Calu3 (cell line): Measurements from ENCODE around the gene PEX10. TPM values are rescaled to one million over a fixed set of nuclear protein-coding genes. Genes with fewer than 3 reads are reported as not detected.

Experiments used
- BruUV-seq: library from RNA; stranded (reverse); fragments of 400-500 nt; replicated peaks from 2 replicates; lab custom pipeline; 2021; lab: Mats Ljungman, UMichigan
- CTCF ChIA-PET: fragments of 300-600 bp; sonication (Branson Sonifier 250); formaldehyde crosslinking; loops from one replicate; lab custom pipeline; 2022; ENCODE audit warnings: antibody characterized with exemption; lab: Charles Lee
- DNase-seq: peaks from one replicate; pipeline ENCODE4 v3.0.0; 2022
- H3K27ac Mint-ChIP-seq: one replicate; pipeline ENCODE4 v1.8.0; 2022; ENCODE audit warnings: mixed read lengths; ENCODE audit not compliant: unreplicated experiment
- H3K27me3 Mint-ChIP-seq: one replicate; pipeline ENCODE4 v1.8.0; 2022; ENCODE audit warnings: mixed read lengths; ENCODE audit not compliant: unreplicated experiment
- H3K36me3 Mint-ChIP-seq: one replicate; pipeline ENCODE4 v1.8.0; 2022; ENCODE audit warnings: mild to moderate bottlenecking, moderate library complexity, mixed read lengths; ENCODE audit not compliant: insufficient read depth, unreplicated experiment
- H3K4me1 Mint-ChIP-seq: one replicate; pipeline ENCODE4 v1.8.0; 2022; ENCODE audit warnings: mild to moderate bottlenecking, low read depth, mixed read lengths; ENCODE audit not compliant: unreplicated experiment
- H3K4me3 Mint-ChIP-seq: one replicate; pipeline ENCODE4 v1.8.0; 2022; ENCODE audit warnings: mild to moderate bottlenecking, low read depth, moderate library complexity, mixed read lengths; ENCODE audit not compliant: unreplicated experiment
- H3K9me3 Mint-ChIP-seq: one replicate; pipeline ENCODE4 v1.8.0; 2022; ENCODE audit warnings: low read depth, mixed read lengths; ENCODE audit not compliant: unreplicated experiment
- CTCF ChIP-seq: fragments of 200-600 bp; IDR thresholded peaks from one replicate; pipeline ENCODE4 v1.8.0; 2022; ENCODE audit warnings: antibody characterized with exemption; ENCODE audit not compliant: unreplicated experiment
- intact Hi-C: fragments of 100-400 bp; cut with micrococcal nuclease; formaldehyde crosslinking; loops from one replicate; pipeline ENCODE4 v1.10.0; 2022; ENCODE audit not compliant: unreplicated experiment
- total RNA-seq: library from RNA; stranded (reverse); gene quantifications from 2 replicates; pipeline ENCODE4 v1.2.3, GENCODE V29; 2022

PEX10 gene
- total RNA-seq, 1 experiment from 2014 or later, result 24.0 TPM

GRCh38 chr1:2448098-2448445 lies 35.7 kb upstream of the PEX10 start:
- DNase-seq, result no peak
- BruUV-seq, result no TSS peak
- H3K27me3 Mint-ChIP-seq, result peaks cover 12% of the 10 kb centered on the region
- H3K27ac Mint-ChIP-seq, result no peak overlapping the region
- intact Hi-C loops, result no loop called here
- peaks cover 6% of the 10 kb centered on the region for H3K36me3 Mint-ChIP-seq
- CTCF ChIA-PET, result no interaction called here
- H3K4me3 Mint-ChIP-seq, result no peak overlapping the region
- no peaks in the 10 kb centered on the region for H3K9me3 Mint-ChIP-seq
- H3K4me1 Mint-ChIP-seq, result no peaks in the 10 kb centered on the region
- TF ChIP-seq CTCF, result no peak

- BruUV-seq, result no TSS peak
- no peak overlapping the region for H3K27ac Mint-ChIP-seq
- peaks cover 3% of the 10 kb centered on the region for H3K36me3 Mint-ChIP-seq
- peaks cover 16% of the 10 kb centered on the region for H3K27me3 Mint-ChIP-seq
- no peaks in the 10 kb centered on the region for H3K9me3 Mint-ChIP-seq
- CTCF ChIA-PET, result no interaction called here
- no peak overlapping the region for H3K4me3 Mint-ChIP-seq
- DNase-seq, result no peak
- H3K4me1 Mint-ChIP-seq, result no peaks in the 10 kb centered on the region
- intact Hi-C loops, result no loop called here
- no peak for TF ChIP-seq CTCF
Measured at GRCh38 chr1:2447276-2448097, 35.1 kb upstream of the PEX10 start.

GRCh38 chr1:2446861-2447260 lies 34.5 kb upstream of the PEX10 start:
- no TSS peak for BruUV-seq
- H3K27ac Mint-ChIP-seq, result no peak overlapping the region
- CTCF ChIA-PET, result no interaction called here
- H3K4me3 Mint-ChIP-seq, result no peak overlapping the region
- no peaks in the 10 kb centered on the region for H3K4me1 Mint-ChIP-seq
- intact Hi-C loops, result no loop called here
- peaks cover 3% of the 10 kb centered on the region for H3K36me3 Mint-ChIP-seq
- DNase-seq, result no peak
- TF ChIP-seq CTCF, result no peak
- no peaks in the 10 kb centered on the region for H3K9me3 Mint-ChIP-seq
- H3K27me3 Mint-ChIP-seq, result peaks cover 22% of the 10 kb centered on the region

GRCh38 chr1:2446394-2446793 lies 34.0 kb upstream of the PEX10 start:
- no peak for DNase-seq
- Mint-ChIP-seq H3K27me3 (peaks cover 27% of the 10 kb centered on the region), H3K9me3 (no peaks in the 10 kb centered on the region), H3K4me1 (no peaks in the 10 kb centered on the region), H3K36me3 (peaks cover 3% of the 10 kb centered on the region), H3K4me3 (no peak overlapping the region), H3K27ac (no peak overlapping the region)
- BruUV-seq, result no TSS peak
- intact Hi-C loops, result no loop called here
- CTCF ChIA-PET, result interaction anchor here (1.3 kb wide), 1 partner anchor 31 kb away, joined by 4 read pairs; no protein-coding TSS in a partner anchor
- no peak for TF ChIP-seq CTCF
